ENCODE measurements around the gene CCIN.

Gene CCIN

GRCh38 chr9:36190388-36191289, 21.5 kb downstream of the CCIN start, which contains the start of gene CLTA:
CLTA (plus strand) TSS chr9:36190921; CDS start chr9:36191057, 136 bp downstream.
- DNase-seq (ENCODE audit: low read depth) = peak; percentile 98

- DNase-seq (ENCODE audit: low read depth) = peak; percentile 17
Measured at GRCh38 chr9:36191290-36191645, 22.1 kb downstream of the CCIN start.

- no peak for DNase-seq (ENCODE audit: low read depth)
Measured at GRCh38 chr9:36191686-36192085, 22.5 kb downstream of the CCIN start.

DNA sequence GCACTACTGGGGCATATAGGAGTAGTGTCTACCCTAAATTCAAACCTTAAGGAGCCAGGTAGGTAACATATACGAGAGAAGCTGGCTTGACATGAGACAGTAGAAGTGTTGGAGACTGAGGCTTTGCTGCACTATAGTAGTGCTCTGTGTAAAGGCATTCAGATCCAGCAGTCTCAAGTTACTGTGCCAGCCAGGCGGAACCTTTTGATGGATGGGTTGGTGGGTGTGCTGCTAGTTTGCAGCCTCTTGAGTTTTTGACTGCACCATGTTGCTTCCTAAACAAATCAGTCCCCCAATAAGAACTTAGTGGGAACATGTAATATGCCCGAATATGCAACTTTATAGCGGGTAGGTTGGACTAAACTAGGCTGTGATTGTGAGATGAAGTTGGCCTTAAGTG, 23.0 kb downstream of the CCIN start:
- DNase-seq (ENCODE audit: low read depth) = no peak

- no peak for DNase-seq (ENCODE audit: low read depth)
Measured at GRCh38 chr9:36193023-36193422, 23.8 kb downstream of the CCIN start.

GRCh38 chr9:36194326-36195000, 25.3 kb downstream of the CCIN start:
- peak; percentile 55 for DNase-seq (ENCODE audit: low read depth)

DNA sequence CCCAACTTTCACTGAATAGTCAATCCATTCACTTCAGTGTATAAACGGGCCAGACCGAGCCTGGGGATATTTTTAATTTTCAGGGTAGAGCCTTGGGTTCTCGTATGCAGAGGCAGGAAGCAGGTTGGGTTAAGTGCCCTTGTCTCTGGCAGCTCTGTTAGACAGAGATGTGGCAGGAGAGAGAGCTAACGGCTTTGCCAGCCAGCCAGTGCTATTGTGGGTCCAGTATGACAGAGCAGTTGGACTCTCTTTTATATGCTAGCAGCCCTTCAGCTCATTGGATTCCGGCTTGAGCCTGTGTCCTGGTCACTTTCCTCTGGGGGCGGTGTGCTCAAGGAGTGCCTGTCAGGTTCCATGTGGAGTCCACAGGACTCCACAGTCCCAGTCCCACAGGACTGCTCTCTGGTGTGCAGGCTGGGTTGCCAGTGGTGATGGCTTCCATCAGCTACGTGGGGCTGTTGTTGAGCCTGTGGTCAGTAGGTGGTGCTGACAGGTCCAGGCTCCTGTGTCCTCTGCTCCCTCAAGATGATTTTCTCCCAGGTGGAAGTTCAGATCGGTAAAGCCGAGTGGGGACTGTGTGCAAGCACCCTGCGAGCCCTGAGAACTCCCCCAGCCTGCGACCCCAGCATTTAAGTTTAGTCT, 35.8 kb downstream of the CCIN start:
- no peak for DNase-seq (ENCODE audit: low read depth)

GRCh38 chr9:36207016-36207415, 37.8 kb downstream of the CCIN start:
- no peak for DNase-seq (ENCODE audit: low read depth)

- no peak for DNase-seq (ENCODE audit: low read depth)
Measured at GRCh38 chr9:36207546-36208012, 38.4 kb downstream of the CCIN start.

DNA sequence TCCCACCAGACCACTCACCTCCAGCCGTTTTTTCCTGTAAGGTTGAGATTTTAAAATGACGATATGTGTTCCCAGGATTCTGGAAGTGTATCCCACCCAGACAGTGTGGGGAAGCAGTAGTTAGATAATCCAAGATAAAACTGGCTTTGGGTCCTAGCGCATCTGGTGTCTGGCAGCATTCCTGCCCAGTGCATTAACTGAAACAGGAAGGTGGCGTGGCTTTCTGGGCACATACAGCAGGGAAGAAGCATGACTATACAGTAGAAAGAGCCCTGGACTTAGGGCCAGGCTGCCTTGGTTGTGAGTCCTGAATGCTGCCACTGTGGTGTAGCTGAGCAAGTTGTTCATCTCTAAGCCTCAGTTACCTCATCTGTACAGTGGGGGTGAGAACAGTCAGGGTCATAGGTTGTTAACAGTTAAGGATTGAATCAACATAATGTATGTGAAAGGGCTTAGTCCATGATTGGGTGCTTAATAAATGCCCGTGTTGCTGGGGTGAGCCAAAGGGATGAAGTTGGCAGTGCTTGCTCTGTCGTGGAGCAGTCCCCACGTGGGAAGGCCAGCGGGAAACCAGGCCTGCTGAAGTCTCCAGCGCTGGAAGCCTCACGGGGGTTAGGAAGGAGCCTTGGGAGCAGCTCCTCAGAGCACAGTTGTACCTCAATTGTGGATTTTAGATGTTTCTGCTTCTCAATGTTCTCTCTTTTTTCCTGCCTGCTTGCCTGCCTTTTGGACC, 39.5 kb downstream of the CCIN start:
- DNase-seq (ENCODE audit: low read depth) = no peak

- DNase-seq (ENCODE audit: low read depth) = no peak
Measured at GRCh38 chr9:36210722-36211121, 41.5 kb downstream of the CCIN start.

- no peak for DNase-seq (ENCODE audit: low read depth)
Measured at GRCh38 chr9:36211510-36211909, 42.3 kb downstream of the CCIN start.

DNA sequence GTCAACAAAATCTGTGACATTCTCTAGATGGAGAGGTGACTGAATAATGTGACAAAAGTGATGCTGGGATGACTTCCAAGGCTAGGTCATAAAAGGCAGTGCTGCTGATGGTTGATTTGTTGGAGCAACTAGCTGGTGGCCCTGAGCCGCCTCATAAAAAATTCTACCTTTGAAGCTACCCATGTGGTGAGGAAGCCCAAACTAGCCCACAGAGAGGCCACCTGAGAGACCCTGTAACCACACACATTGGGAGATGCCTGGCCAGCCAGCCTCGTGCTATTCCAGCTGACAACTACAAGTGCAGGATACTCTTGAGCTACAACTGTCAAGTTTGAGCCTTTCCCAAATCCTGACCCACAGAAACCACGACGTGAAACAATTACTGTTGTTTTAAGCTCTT, 44.2 kb downstream of the CCIN start:
- no peak for DNase-seq (ENCODE audit: low read depth)

- DNase-seq (ENCODE audit: low read depth) = no peak
Measured at GRCh38 chr9:36213989-36214388, 44.8 kb downstream of the CCIN start.

- DNase-seq (ENCODE audit: low read depth) = peak; percentile 45
Measured at GRCh38 chr9:36214571-36214970, 45.4 kb downstream of the CCIN start.

- DNase-seq (ENCODE audit: low read depth) = peak; percentile 19
Measured at GRCh38 chr9:36217256-36217968, 48.2 kb downstream of the CCIN start.

- DNase-seq (ENCODE audit: low read depth) = no peak
Measured at GRCh38 chr9:36218011-36218410, 48.8 kb downstream of the CCIN start.

DNA sequence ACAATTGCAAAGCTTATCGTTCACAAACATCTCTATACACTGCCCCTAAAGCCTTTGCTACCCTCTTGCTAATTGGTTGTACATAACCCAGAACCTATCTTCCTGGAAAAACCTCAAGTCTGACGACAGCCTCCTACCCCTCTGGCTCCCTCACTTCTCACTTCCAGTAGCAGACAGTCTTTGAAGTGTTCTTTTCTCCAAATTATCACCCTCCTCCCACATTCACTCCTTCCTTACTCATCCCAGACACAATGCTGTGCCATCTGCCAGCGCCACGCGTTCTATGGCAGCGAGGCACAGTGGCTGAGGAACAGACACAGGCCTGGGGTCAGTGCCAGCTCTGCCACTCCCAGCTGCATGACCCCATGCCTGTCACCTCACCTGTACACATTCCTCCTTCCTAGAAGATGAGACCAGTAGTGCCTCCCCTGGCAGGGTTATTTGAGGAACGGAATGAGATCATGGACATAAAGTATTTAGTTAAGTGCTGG, 49.3 kb downstream of the CCIN start:
- no peak for DNase-seq (ENCODE audit: low read depth)

Measured in fibroblast of gingiva (primary cell).